HepG2 (cell line): ENCODE data around the gene DNAJC1. TPM values are rescaled to one million over a fixed set of nuclear protein-coding genes. Genes with fewer than 3 reads are reported as not detected.

ENCODE experiments used
- ARNT2 ChIP-seq: sonication (generic); formaldehyde crosslinking; IDR thresholded peaks from 2 replicates; pipeline ENCODE4 v1.8.0; 2022; ENCODE audit warnings: mild to moderate bottlenecking, low read depth, missing genetic modification reagents, moderate library complexity
- BATF2 ChIP-seq: sonication (generic); formaldehyde crosslinking; IDR thresholded peaks from 2 replicates; pipeline ENCODE4 v1.8.0; 2022; ENCODE audit warnings: mild to moderate bottlenecking, missing genetic modification reagents, moderate library complexity
- CREB1 ChIP-seq, 2 experiments: fragments of 450-650 bp in 1 of 2; IDR thresholded peaks; 2 replicates each; pipeline ENCODE4 v1.6.1; 2016 to 2017; ENCODE audit warnings: control low read depth in 1 of 2, mild to moderate bottlenecking in 1 of 2, missing compliant biosample characterization in 1 of 2, missing genetic modification characterization in 1 of 2
- MAFK ChIP-seq, 2 experiments: IDR thresholded peaks in 1 of 2; conservative IDR thresholded peaks in 1 of 2; 2 replicates each; pipeline ENCODE4 v1.6.1; 2011; ENCODE audit warnings: improper control_type of control experiment in 2 of 2, low read length in 2 of 2
- MED8 ChIP-seq: sonication (generic); formaldehyde crosslinking; IDR thresholded peaks from 2 replicates; pipeline ENCODE4 v1.8.1; 2023; ENCODE audit warnings: mild to moderate bottlenecking, missing genetic modification reagents; ENCODE audit not compliant: insufficient replicate concordance
- NCOA5 ChIP-seq: sonication (generic); formaldehyde crosslinking; IDR thresholded peaks from 2 replicates; pipeline ENCODE4 v1.4.0; 2020; ENCODE audit warnings: missing genetic modification reagents
- ONECUT2 ChIP-seq: sonication (generic); formaldehyde crosslinking; IDR thresholded peaks from 2 replicates; pipeline ENCODE4 v1.4.0; 2020; ENCODE audit warnings: missing genetic modification reagents
- POLR2AphosphoS5 ChIP-seq: IDR thresholded peaks from 2 replicates; pipeline ENCODE4 v1.6.1; 2012; ENCODE audit warnings: low read depth, low read length
- POLR2G ChIP-seq: fragments of 200-400 bp; formaldehyde crosslinking; IDR thresholded peaks from 2 replicates; pipeline ENCODE4 v1.6.1; 2018; ENCODE audit warnings: mild to moderate bottlenecking, low read depth, low read length, moderate library complexity
- PRDM4 ChIP-seq: sonication (generic); formaldehyde crosslinking; IDR thresholded peaks from 2 replicates; pipeline ENCODE4 v1.9.0; 2021; ENCODE audit warnings: missing genetic modification reagents, borderline replicate concordance
- SIX1 ChIP-seq: sonication (generic); formaldehyde crosslinking; IDR thresholded peaks from 2 replicates; pipeline ENCODE4 v1.4.0; 2020; ENCODE audit warnings: missing genetic modification reagents, borderline replicate concordance
- SNAPC5 ChIP-seq: sonication (generic); formaldehyde crosslinking; IDR thresholded peaks from 2 replicates; pipeline ENCODE4 v1.8.1; 2023; ENCODE audit warnings: mild to moderate bottlenecking, missing genetic modification reagents, borderline replicate concordance
- TEAD3 ChIP-seq: optimal IDR thresholded peaks from 2 replicates; pipeline ENCODE3; 2016; ENCODE audit warnings: borderline replicate concordance
- U2AF2 ChIP-seq: fragments of 200-400 bp; formaldehyde crosslinking; IDR thresholded peaks from 2 replicates; pipeline ENCODE4 v1.6.1; 2017; ENCODE audit warnings: low read depth, mild to moderate bottlenecking, low read length
- ZNF12 ChIP-seq: sonication (generic); formaldehyde crosslinking; IDR thresholded peaks from 2 replicates; pipeline ENCODE4 v1.5.0; 2020; ENCODE audit warnings: missing genetic modification reagents
- ZNF281 ChIP-seq: sonication (generic); formaldehyde crosslinking; IDR thresholded peaks from 2 replicates; pipeline ENCODE4 v1.4.0; 2020; ENCODE audit warnings: missing genetic modification reagents, borderline replicate concordance
- ZNF296 ChIP-seq: sonication (generic); formaldehyde crosslinking; conservative IDR thresholded peaks from 2 replicates; pipeline ENCODE4 v1.5.0; 2020; ENCODE audit warnings: mild to moderate bottlenecking, missing genetic modification reagents
- ZNF543 ChIP-seq: sonication (generic); formaldehyde crosslinking; IDR thresholded peaks from 2 replicates; pipeline ENCODE4 v1.4.0; 2020; ENCODE audit warnings: mild to moderate bottlenecking, missing genetic modification reagents
- ZNF557 ChIP-seq: sonication (generic); formaldehyde crosslinking; IDR thresholded peaks from 2 replicates; pipeline ENCODE4 v1.4.0; 2020; ENCODE audit warnings: missing genetic modification reagents
- ZNF614 ChIP-seq: IDR thresholded peaks from 2 replicates; pipeline ENCODE4 v1.6.1; 2018; ENCODE audit warnings: missing biosample characterization, missing genetic modification reagents, inconsistent platforms, borderline replicate concordance
- ZNF703 ChIP-seq: sonication (generic); formaldehyde crosslinking; IDR thresholded peaks from 2 replicates; pipeline ENCODE4 v1.5.1; 2020; ENCODE audit warnings: missing genetic modification reagents, mild to moderate bottlenecking, moderate library complexity, borderline replicate concordance
- ZNF746 ChIP-seq: sonication (generic); formaldehyde crosslinking; IDR thresholded peaks from 2 replicates; pipeline ENCODE4 v1.8.0; 2022; ENCODE audit warnings: mild to moderate bottlenecking, missing genetic modification reagents
- ZNF773 ChIP-seq: sonication (generic); formaldehyde crosslinking; IDR thresholded peaks from 2 replicates; pipeline ENCODE4 v1.4.0; 2020; ENCODE audit warnings: missing genetic modification reagents, borderline replicate concordance
- ZNF775 ChIP-seq: sonication (generic); formaldehyde crosslinking; IDR thresholded peaks from 2 replicates; pipeline ENCODE4 v1.4.0; 2020; ENCODE audit warnings: missing genetic modification reagents, mild to moderate bottlenecking, moderate library complexity, borderline replicate concordance
- polyA plus RNA-seq, 8 experiments: library from polyadenylated mRNA; depleted of rRNA in 3 of 8; stranded (reverse) in 7 of 8; unstranded in 1 of 8; fragments of >200 nt; fragmentation: Illumina TruSeq in 4 of 8; extraction: Trizol in 4 of 8; gene quantifications; 2 replicates each; pipeline versions ENCODE4 v1.2.1 to v1.2.3, GENCODE V29; 2011 to 2016; ENCODE audit warnings: low read depth in 4 of 8, missing spikeins in 1 of 8, mixed read lengths in 1 of 8; ENCODE audit not compliant: insufficient read depth in 1 of 8
- total RNA-seq, 5 experiments: library from RNA; depleted of rRNA; stranded (reverse); fragments of >200 nt; fragmentation: Illumina TruSeq; extraction: Trizol; gene quantifications; 2 replicates each; pipeline ENCODE4 v1.2.3, GENCODE V29; 2016; ENCODE audit warnings: low read depth in 1 of 5

Gene DNAJC1
- total and polyA plus RNA-seq, 2 of the 13 experiments (the other 11 are each of a cell fraction or from before 2014, with no cell fraction given): 9.9 to 16.6 TPM

GRCh38 chr10:22003177-22003963, at the start of gene DNAJC1 (continued):
- no peak for TF ChIP-seq U2AF2
- TF ChIP-seq ZNF703 (CRISPR knock-in tag): no peak
- TF ChIP-seq BATF2 (CRISPR knock-in tag): no peak
- TF ChIP-seq ZNF12 (CRISPR knock-in tag): no peak
- TF ChIP-seq ZNF281: no peak
- TF ChIP-seq ZNF775 (CRISPR knock-in tag): no peak
- TF ChIP-seq ZNF614 (CRISPR knock-in tag): peak; percentile 60; the same call in 1 of the 2 replicates
- no peak for TF ChIP-seq ZNF543 (CRISPR knock-in tag)
- TF ChIP-seq SIX1 (CRISPR knock-in tag): no peak
- TF ChIP-seq ZNF746: no peak
- no peak for TF ChIP-seq MED8
- TF ChIP-seq TEAD3: peak; percentile 7
- TF ChIP-seq PRDM4 (CRISPR knock-in tag): no peak
- peak; percentile 72; the same call in 1 of the 2 replicates for TF ChIP-seq ZNF773 (CRISPR knock-in tag)
- peak; percentile 78 for TF ChIP-seq CREB1 (IDR thresholded peaks at IDR 0.05)
- TF ChIP-seq CREB1 (CRISPR knock-in tag; IDR thresholded peaks at IDR 0.05): peak; percentile 79
- TF ChIP-seq ARNT2: no peak
- TF ChIP-seq ZNF296: no peak
- no peak for TF ChIP-seq ONECUT2
- TF ChIP-seq ZNF557 (CRISPR knock-in tag): no peak
- no peak for TF ChIP-seq SNAPC5 (CRISPR knock-in tag)
- no peak for TF ChIP-seq MAFK (conservative IDR thresholded peaks at IDR 0.05 in 1 of 2, IDR thresholded peaks at IDR 0.05 in 1 of 2; ENCODE audit: low read length in 2 of 2)
- TF ChIP-seq NCOA5 (CRISPR knock-in tag): no peak
- peak; percentile 73 for TF ChIP-seq POLR2G
- TF ChIP-seq POLR2AphosphoS5: peak; percentile 62
